Measurements from ENCODE around the gene C1QTNF7. TPM values are rescaled to one million over a fixed set of nuclear protein-coding genes. Genes with fewer than 3 reads are reported as not detected.

Gene C1QTNF7
- total and polyA plus RNA-seq, 10 donors = 0.74 to 22.5 (median 5.2) TPM

- Histone ChIP-seq H3K9me3 (no peaks in the 10 kb centered on the region), H3K27me3 (replicated peaks in 1 of 7) (no peaks in the 10 kb centered on the region), H3K36me3 (no peaks in the 10 kb centered on the region), H3K27ac (peak overlapping the region in 4 of 8 donors; percentile 31 to 53 (median 44)), H3K4me1 (peaks cover 0 to 20% (median 12%) of the 10 kb centered on the region in 6 donors), H3K4me3 (peak overlapping the region in 1 of 8 donors; percentile 33)
- no peak for DNase-seq
- intact Hi-C loops (cut with DNase I; ENCODE audit: low total_unique reads) = loop anchor here (5.0 kb wide), 1 partner anchor 225 kb away; no protein-coding TSS in a partner anchor
- 23 to 30% (median 25%) methylated on average over 7 of the region's 7 CpGs for WGBS, 5 donors
- TF ChIP-seq CTCF (IDR thresholded peaks at IDR 0.05 in 8 of 11, conservative IDR thresholded peaks at IDR 0.05 in 3 of 11) (peak; percentile 52 to 83 (median 73)), POLR2A (IDR thresholded peaks at IDR 0.05) (no peak)
These were observed 29.8 kb downstream of the C1QTNF7 start for GRCh38 chr4:15457406-15458201.

GRCh38 chr4:15458616-15459015 lies 30.8 kb downstream of the C1QTNF7 start:
- 66 to 83% (median 76%) methylated on average over 2 of the region's 2 CpGs for WGBS, 5 donors
- intact Hi-C loops (cut with DNase I; ENCODE audit: low total_unique reads) = loop anchor here (5.0 kb wide), 1 partner anchor 226 kb away; no protein-coding TSS in a partner anchor
- Histone ChIP-seq H3K4me3 (no peak overlapping the region), H3K27ac (no peak overlapping the region), H3K36me3 (no peaks in the 10 kb centered on the region), H3K4me1 (peaks cover 0 to 20% (median 12%) of the 10 kb centered on the region in 6 donors), H3K27me3 (replicated peaks in 1 of 7) (no peaks in the 10 kb centered on the region), H3K9me3 (no peaks in the 10 kb centered on the region)
- DNase-seq = no peak
- TF ChIP-seq POLR2AphosphoS5 (IDR thresholded peaks at IDR 0.05) (no peak), CTCF (IDR thresholded peaks at IDR 0.05 in 8 of 11, conservative IDR thresholded peaks at IDR 0.05 in 3 of 11) (no peak), POLR2A (IDR thresholded peaks at IDR 0.05) (no peak)

- Histone ChIP-seq H3K36me3 (no peaks in the 10 kb centered on the region), H3K4me1 (peaks cover 0 to 20% (median 12%) of the 10 kb centered on the region in 6 donors), H3K4me3 (no peak overlapping the region), H3K27me3 (replicated peaks in 1 of 7) (no peaks in the 10 kb centered on the region), H3K27ac (no peak overlapping the region), H3K9me3 (no peaks in the 10 kb centered on the region)
- TF ChIP-seq POLR2AphosphoS5 (IDR thresholded peaks at IDR 0.05) (no peak), CTCF (IDR thresholded peaks at IDR 0.05 in 8 of 11, conservative IDR thresholded peaks at IDR 0.05 in 3 of 11) (no peak), POLR2A (IDR thresholded peaks at IDR 0.05) (no peak)
- intact Hi-C loops (cut with DNase I; ENCODE audit: low total_unique reads) = loop anchor here (5.0 kb wide), 1 partner anchor 227 kb away; no protein-coding TSS in a partner anchor
- DNase-seq = no peak
These were observed 31.9 kb downstream of the C1QTNF7 start for GRCh38 chr4:15459706-15460105.

- no peak overlapping the region for H3K27ac ChIP-seq
These were observed 38.8 kb downstream of the C1QTNF7 start for GRCh38 chr4:15466596-15466995.

More at GRCh38 chr4:15466596-15466995, 38.8 kb downstream of the C1QTNF7 start:
- TF ChIP-seq CTCF (IDR thresholded peaks at IDR 0.05 in 8 of 11, conservative IDR thresholded peaks at IDR 0.05 in 3 of 11) (no peak), POLR2A (IDR thresholded peaks at IDR 0.05) (no peak), POLR2AphosphoS5 (IDR thresholded peaks at IDR 0.05) (no peak)
- WGBS, 5 donors = 32 to 65% (median 54%) methylated on average over 1 of the region's 1 CpG
- Histone ChIP-seq H3K4me1 (peaks cover 0 to 26% (median 14%) of the 10 kb centered on the region in 6 donors), H3K27me3 (replicated peaks in 1 of 7) (no peaks in the 10 kb centered on the region), H3K9me3 (no peaks in the 10 kb centered on the region), H3K4me3 (no peak overlapping the region), H3K36me3 (no peaks in the 10 kb centered on the region)
- intact Hi-C loops (cut with DNase I; ENCODE audit: low total_unique reads) = no loop called here
- no peak for DNase-seq
